Tibial nerve (tissue), 4 donors: ENCODE results near the gene PCSK7. TPM values are rescaled to one million over a fixed set of nuclear protein-coding genes. Genes with fewer than 3 reads are reported as not detected.

Experiments
- DNase-seq, 2 donors: peaks; one replicate each; pipeline ENCODE4 v3.0.0-alpha.2; 2019; ENCODE audit warnings: low spot score in 2 of 2
- H3K27ac ChIP-seq, 4 donors: fragments of 200-600 bp; sonication (generic) in 3 of 4; one replicate each; pipeline ENCODE4 v1.5.1; 2017 to 2019; ENCODE audit warnings: mild to moderate bottlenecking in 1 of 4
- H3K27me3 ChIP-seq, 2 donors: fragments of 200-600 bp; sonication (generic) in 1 of 2; one replicate each; pipeline versions ENCODE4 v1.5.1 to v1.6.0; 2017 to 2019
- H3K36me3 ChIP-seq, 3 donors: fragments of 200-600 bp; sonication (generic); one replicate each; pipeline ENCODE4 v1.5.1; 2018 to 2019
- H3K4me1 ChIP-seq, 4 donors: fragments of 200-600 bp; sonication (generic) in 3 of 4; one replicate each; pipeline ENCODE4 v1.5.1; 2017 to 2019
- H3K4me3 ChIP-seq, 4 donors: fragments of 200-600 bp; sonication (generic) in 3 of 4; one replicate each; pipeline ENCODE4 v1.5.1; 2017 to 2019; ENCODE audit warnings: mild to moderate bottlenecking in 1 of 4, moderate library complexity in 1 of 4
- H3K9me3 ChIP-seq, 4 donors: fragments of 200-600 bp; sonication (generic) in 3 of 4; one replicate each; pipeline ENCODE4 v1.5.1; 2017 to 2019
- CTCF ChIP-seq, 5 experiments: fragments of 200-600 bp in 3 of 5; fragments of 450-650 bp in 2 of 5; sonication (generic) in 3 of 5; IDR thresholded peaks; one replicate each; pipeline ENCODE4 v1.5.1; 2016 to 2019; ENCODE audit warnings: antibody characterized with exemption in 5 of 5, mild to moderate bottlenecking in 3 of 5, moderate library complexity in 2 of 5
- EP300 ChIP-seq, 2 donors: sonication (generic); formaldehyde crosslinking; IDR thresholded peaks; one replicate each; pipeline ENCODE4 v1.6.1; 2017; ENCODE audit warnings: antibody characterized with exemption in 2 of 2, mild to moderate bottlenecking in 1 of 2
- POLR2A ChIP-seq, 2 donors: fragments of 450-650 bp; IDR thresholded peaks; one replicate each; pipeline ENCODE4 v1.6.1; 2017; ENCODE audit warnings: antibody characterized with exemption in 2 of 2, mild to moderate bottlenecking in 2 of 2, moderate library complexity in 2 of 2
- WGBS, 2 donors: methylation state at CpG; one replicate each; pipeline ENCODE4 v1.1.5; 2018; 5-methylcytosine and 5-hydroxymethylcytosine counted together
- total RNA-seq, 4 donors: library from RNA; depleted of rRNA; stranded (reverse); fragments of >200 nt; gene quantifications; one replicate each; pipeline ENCODE4 v1.1.0, GENCODE V29; 2016

The PCSK7 gene
- total RNA-seq, 4 donors from 2014 or later, result 45.4 to 94.5 (median 71.6) TPM

GRCh38 chr11:117200813-117201657 is 30.8 kb downstream of the PCSK7 start:
- Histone ChIP-seq H3K9me3 (no peaks in the 10 kb centered on the region), H3K36me3 (peaks cover 0 to 67% (median 0%) of the 10 kb centered on the region in 3 donors), H3K4me3 (peak overlapping the region; percentile 28 to 60 (median 56)), H3K27me3 (no peaks in the 10 kb centered on the region), H3K4me1 (peaks cover 0 to 67% (median 17%) of the 10 kb centered on the region in 4 donors), H3K27ac (peak overlapping the region; percentile 80 to 92 (median 88))
- 40 to 53% methylated on average over 12 of the region's 12 CpGs for WGBS, 2 donors
- TF ChIP-seq EP300 (IDR thresholded peaks at IDR 0.05), result no peak
- no peak for TF ChIP-seq CTCF (IDR thresholded peaks at IDR 0.05)
- no peak for TF ChIP-seq POLR2A (IDR thresholded peaks at IDR 0.05)
- DNase-seq, result no peak

DNA sequence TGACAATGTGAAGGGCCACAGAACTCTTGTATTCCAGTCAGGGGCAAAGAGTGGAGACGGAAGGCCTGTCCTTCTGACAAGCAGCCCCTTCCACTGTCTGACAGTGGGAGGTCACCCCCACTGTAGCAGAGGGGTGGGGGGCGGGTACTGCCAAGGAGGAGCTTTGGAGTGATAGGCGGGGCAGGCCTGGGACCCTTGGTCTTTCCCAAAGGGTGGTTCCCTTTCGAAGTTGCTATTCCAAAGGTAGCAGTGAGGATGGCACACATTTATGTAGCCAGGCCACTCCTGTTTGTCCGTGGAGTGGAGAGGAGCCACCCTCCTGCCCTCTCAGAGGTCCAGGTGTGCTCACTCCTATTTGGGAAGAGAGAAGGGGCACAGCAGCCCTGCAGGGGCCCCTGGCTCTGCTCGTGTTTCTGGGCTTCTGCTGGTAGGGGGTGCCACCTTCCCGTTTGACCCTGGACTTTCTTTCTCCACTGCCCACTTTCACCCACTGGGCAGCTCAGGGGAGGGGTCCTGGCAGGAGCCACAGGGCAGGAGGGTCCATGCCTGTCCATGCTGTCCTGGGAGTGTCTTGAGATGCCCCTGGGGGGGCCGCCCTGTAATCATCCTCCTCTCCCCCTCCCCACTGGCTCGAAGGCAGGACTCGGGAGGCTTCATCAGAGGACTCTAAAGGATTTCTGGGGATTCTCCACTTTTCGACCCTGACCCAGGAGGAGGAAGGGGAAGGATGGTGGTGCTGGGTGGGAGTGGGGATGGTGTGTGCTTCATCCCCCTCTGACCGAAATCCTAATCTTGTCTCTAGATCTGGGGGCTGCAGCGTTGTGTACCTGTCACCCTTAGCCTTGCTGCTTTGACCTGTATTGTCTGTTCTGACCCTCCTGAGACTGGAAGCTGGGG is 31.7 kb downstream of the PCSK7 start:
- Histone ChIP-seq H3K27me3 (no peaks in the 10 kb centered on the region), H3K9me3 (no peaks in the 10 kb centered on the region), H3K36me3 (peaks cover 0 to 70% (median 0%) of the 10 kb centered on the region in 3 donors), H3K4me1 (peaks cover 0 to 63% (median 17%) of the 10 kb centered on the region in 4 donors), H3K27ac (peak overlapping the region; percentile 80 to 92 (median 88)), H3K4me3 (peak overlapping the region; percentile 28 to 60 (median 56))
- DNase-seq, result no peak
- TF ChIP-seq POLR2A (IDR thresholded peaks at IDR 0.05), result peak in 1 of 2 donors; percentile 31
- TF ChIP-seq CTCF (IDR thresholded peaks at IDR 0.05), result no peak
- no peak for TF ChIP-seq EP300 (IDR thresholded peaks at IDR 0.05)
- 46 to 48% methylated on average over 10 to 13 of the region's 13 CpGs for whole genome bisulfite sequencing, 2 donors

DNA sequence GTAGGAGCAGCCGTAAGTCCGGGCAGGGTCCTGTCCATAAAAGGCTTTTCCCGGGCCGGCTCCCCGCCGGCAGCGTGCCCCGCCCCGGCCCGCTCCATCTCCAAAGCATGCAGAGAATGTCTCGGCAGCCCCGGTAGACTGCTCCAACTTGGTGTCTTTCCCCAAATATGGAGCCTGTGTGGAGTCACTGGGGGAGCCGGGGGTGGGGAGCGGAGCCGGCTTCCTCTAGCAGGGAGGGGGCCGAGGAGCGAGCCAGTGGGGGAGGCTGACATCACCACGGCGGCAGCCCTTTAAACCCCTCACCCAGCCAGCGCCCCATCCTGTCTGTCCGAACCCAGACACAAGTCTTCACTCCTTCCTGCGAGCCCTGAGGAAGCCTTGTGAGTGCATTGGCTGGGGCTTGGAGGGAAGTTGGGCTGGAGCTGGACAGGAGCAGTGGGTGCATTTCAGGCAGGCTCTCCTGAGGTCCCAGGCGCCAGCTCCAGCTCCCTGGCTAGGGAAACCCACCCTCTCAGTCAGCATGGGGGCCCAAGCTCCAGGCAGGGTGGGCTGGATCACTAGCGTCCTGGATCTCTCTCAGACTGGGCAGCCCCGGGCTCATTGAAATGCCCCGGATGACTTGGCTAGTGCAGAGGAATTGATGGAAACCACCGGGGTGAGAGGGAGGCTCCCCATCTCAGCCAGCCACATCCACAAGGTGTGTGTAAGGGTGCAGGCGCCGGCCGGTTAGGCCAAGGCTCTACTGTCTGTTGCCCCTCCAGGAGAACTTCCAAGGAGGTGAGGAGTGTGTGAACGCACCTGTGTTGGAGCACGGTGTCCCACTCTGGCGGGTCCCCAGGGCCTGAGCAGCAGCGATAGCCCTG is 32.6 kb downstream of the PCSK7 start, which contains the start of gene TAGLN:
TSS of gene TAGLN (plus strand) at position 318 of the 863 bp plus-strand sequence. CDS start 3,644 bp downstream, outside the sequence.
- peak; percentile 66 to 71 for DNase-seq
- Histone ChIP-seq H3K36me3 (peaks cover 0 to 67% (median 2%) of the 10 kb centered on the region in 3 donors), H3K4me3 (peak within 1 kb of the TSS; percentile 28 to 60 (median 56)), H3K4me1 (peaks cover 0 to 59% (median 17%) of the 10 kb centered on the region in 4 donors), H3K27ac (peak within 1 kb of the TSS; percentile 80 to 92 (median 88)), H3K9me3 (no peaks in the 10 kb centered on the region), H3K27me3 (no peaks in the 10 kb centered on the region)
- TF ChIP-seq EP300 (IDR thresholded peaks at IDR 0.05), result peak; percentile 65 to 84
- TF ChIP-seq CTCF (IDR thresholded peaks at IDR 0.05), result no peak
- TF ChIP-seq POLR2A (IDR thresholded peaks at IDR 0.05), result peak; percentile 30 to 74
- WGBS, 2 donors, result 16 to 32% methylated on average over 22 to 24 of the region's 34 CpGs

DNA sequence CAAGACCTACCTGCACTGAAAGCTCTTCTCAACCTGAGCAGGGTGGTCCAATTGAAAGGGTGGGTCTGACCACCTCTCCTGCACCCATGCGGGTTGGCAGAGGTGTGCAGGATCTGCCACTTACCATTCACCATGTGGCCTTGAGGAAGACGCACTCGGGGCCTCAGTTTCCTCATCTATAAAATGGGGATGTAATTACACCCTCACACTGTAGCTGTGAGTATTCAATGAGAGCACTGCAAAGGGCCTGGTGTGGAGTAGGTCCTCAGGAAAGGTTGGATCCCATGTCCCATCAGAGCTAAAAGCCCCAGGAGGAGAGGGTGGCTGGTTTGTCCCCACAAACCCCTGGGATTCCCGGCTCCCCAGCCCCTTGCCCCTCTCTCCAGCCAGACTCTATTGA is 33.3 kb downstream of the PCSK7 start:
- Histone ChIP-seq H3K4me1 (peaks cover 0 to 53% (median 17%) of the 10 kb centered on the region in 4 donors), H3K27me3 (no peaks in the 10 kb centered on the region), H3K9me3 (no peaks in the 10 kb centered on the region), H3K27ac (peak overlapping the region; percentile 80 to 92 (median 88)), H3K36me3 (peaks cover 0 to 67% (median 9%) of the 10 kb centered on the region in 3 donors), H3K4me3 (peak overlapping the region; percentile 28 to 60 (median 56))
- 59 to 63% methylated on average over 3 to 4 of the region's 4 CpGs for WGBS, 2 donors
- DNase-seq, result no peak
- no peak for TF ChIP-seq POLR2A (IDR thresholded peaks at IDR 0.05)
- no peak for TF ChIP-seq EP300 (IDR thresholded peaks at IDR 0.05)
- no peak for TF ChIP-seq CTCF (IDR thresholded peaks at IDR 0.05)
